HFFc6 (cell line): ENCODE results near the gene TGFB2. TPM values are rescaled to one million over a fixed set of nuclear protein-coding genes. Genes with fewer than 3 reads are reported as not detected.

ENCODE experiments used
- DNase-seq: peaks from one replicate; pipeline ENCODE4 v3.0.0-alpha.2; 2018
- H3K27ac Mint-ChIP-seq: 2 replicates; pipeline ENCODE4 v1.8.0; 2020; ENCODE audit warnings: mild to moderate bottlenecking, mixed read lengths
- H3K27me3 Mint-ChIP-seq: 2 replicates; pipeline ENCODE4 v1.8.0; 2021; ENCODE audit warnings: mild to moderate bottlenecking, moderate library complexity, mixed read lengths; ENCODE audit not compliant: insufficient read depth
- H3K36me3 Mint-ChIP-seq: 2 replicates; pipeline ENCODE4 v1.8.0; 2021; ENCODE audit warnings: low read depth, mixed read lengths
- H3K4me1 Mint-ChIP-seq: 2 replicates; pipeline ENCODE4 v1.8.0; 2020; ENCODE audit warnings: low read depth, mixed read lengths
- H3K4me3 Mint-ChIP-seq: 2 replicates; pipeline ENCODE4 v1.8.0; 2020; ENCODE audit warnings: mild to moderate bottlenecking, moderate library complexity, mixed read lengths
- H3K9me3 Mint-ChIP-seq: 2 replicates; pipeline ENCODE4 v1.8.0; 2020; ENCODE audit warnings: mild to moderate bottlenecking, mixed read lengths
- CTCF ChIP-seq: fragments of 200-600 bp; sonication (generic); IDR thresholded peaks from 2 replicates; pipeline ENCODE4 v1.5.0; 2021; ENCODE audit warnings: antibody characterized with exemption, mild to moderate bottlenecking
- total RNA-seq, 6 experiments: library from RNA; stranded (reverse); fragmentation: NEBNext Ultra II Directional; extraction: Animal tissue kit (Norgen Biotek cat#: 25700); gene quantifications; 2 replicates in 1 of 6; 3 replicates in 5 of 6; pipeline ENCODE4 v1.2.3, GENCODE V29; 2021

TGFB2 gene
- total RNA-seq, 6 experiments from 2014 or later = 2.0 to 11.8 (median 2.5) TPM

- Mint-ChIP-seq H3K36me3 (no peaks in the 10 kb centered on the region), H3K9me3 (no peaks in the 10 kb centered on the region), H3K27ac (no peak overlapping the region), H3K27me3 (no peaks in the 10 kb centered on the region; the same call in 1 of the 2 replicates), H3K4me3 (no peak overlapping the region), H3K4me1 (peaks cover 34% of the 10 kb centered on the region)
- no peak for TF ChIP-seq CTCF
- no peak for DNase-seq
Measured at GRCh38 chr1:218456444-218456843, 111.3 kb downstream of the TGFB2 start.

GRCh38 chr1:218459450-218459849 is 114.3 kb downstream of the TGFB2 start:
- Mint-ChIP-seq H3K4me3 (peak overlapping the region; percentile 67), H3K4me1 (peaks cover 59% of the 10 kb centered on the region), H3K27ac (peak overlapping the region; percentile 87), H3K9me3 (no peaks in the 10 kb centered on the region), H3K27me3 (no peaks in the 10 kb centered on the region), H3K36me3 (no peaks in the 10 kb centered on the region)
- no peak for DNase-seq
- TF ChIP-seq CTCF = no peak

DNA sequence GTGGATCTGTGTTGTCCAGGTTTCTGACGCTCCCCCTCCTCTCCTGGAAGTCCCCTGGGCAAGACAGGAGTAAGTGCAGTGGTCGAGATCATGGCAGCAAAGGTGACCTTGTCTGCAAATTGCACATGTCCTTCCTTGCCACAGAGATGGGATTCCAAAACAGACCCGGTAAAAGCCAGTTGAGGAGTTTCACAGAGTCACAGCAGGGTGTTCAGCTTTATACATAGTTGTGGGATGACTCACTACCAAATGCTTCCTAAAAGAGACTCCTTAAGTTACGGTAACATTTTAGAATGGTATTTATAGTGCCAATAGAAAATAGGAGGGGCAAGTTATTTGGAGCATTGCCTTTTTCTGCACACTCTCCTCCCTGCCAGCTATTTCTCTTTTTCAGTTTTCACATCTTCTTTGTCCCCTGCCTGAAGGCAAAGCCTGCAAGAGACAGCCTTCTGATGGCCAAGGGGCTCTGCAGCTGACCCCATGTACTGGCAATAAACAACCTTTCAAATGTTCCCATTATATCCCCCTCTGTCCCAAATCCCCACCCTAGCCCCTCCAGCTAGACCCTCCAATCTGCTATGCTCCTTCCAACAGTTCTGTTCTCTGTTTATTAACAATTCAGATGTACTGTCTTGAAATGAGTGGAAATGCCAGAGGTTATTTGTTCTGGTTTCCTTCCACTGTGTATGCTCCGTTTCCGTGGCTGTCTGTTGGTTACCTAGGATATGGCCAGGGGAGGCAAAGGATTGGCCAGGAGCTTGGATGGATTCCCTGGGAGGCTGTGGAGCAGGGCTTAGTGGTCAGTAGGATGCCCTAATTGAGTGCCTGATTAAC is 115.0 kb downstream of the TGFB2 start:
- no peaks in the 10 kb centered on the region for H3K36me3 Mint-ChIP-seq
- H3K27me3 Mint-ChIP-seq = no peaks in the 10 kb centered on the region
- no peaks in the 10 kb centered on the region for H3K9me3 Mint-ChIP-seq
- peak; percentile 85 for DNase-seq
- peak overlapping the region; percentile 87 for H3K27ac Mint-ChIP-seq
- H3K4me3 Mint-ChIP-seq = peak overlapping the region; percentile 67
- H3K4me1 Mint-ChIP-seq = peaks cover 60% of the 10 kb centered on the region
- no peak for TF ChIP-seq CTCF

DNA sequence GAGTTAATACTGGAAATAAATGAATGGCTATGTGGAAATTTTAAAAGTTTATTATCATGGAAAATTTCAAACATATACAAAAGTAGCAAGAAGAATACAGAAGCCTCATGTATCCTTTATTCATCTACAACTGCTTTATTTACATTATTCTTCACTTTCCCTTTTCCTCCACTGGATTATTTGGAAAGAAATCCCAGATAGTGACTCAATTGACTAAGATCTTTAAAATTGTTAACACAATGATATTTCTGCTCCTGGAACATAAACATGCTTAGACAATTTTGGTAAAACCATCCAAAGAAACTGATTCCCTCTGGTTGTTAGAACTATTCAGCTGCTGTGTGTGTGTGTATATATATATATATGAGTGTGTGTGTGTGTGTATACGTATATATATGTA is 116.2 kb downstream of the TGFB2 start:
- no peak for TF ChIP-seq CTCF

DNA sequence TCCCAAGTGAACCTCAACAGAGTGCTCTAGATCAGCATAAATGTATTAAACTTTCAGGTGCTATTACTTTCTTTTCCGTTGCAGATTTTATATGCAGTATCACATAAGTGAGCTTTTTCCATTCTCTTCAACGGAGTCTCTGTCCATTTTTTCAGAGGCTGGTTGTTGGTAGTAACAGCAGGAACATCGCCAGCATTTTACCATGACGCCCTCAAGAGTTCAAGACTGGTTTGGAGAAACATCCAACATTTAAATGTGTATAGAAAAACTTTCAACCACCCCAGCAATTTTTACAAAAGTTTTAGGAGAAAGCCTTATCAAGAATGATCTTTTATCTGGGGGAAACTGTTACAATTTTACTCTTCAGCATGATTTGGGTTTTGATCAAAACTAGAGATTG is 117.0 kb downstream of the TGFB2 start:
- Mint-ChIP-seq H3K27me3 (no peaks in the 10 kb centered on the region), H3K9me3 (no peaks in the 10 kb centered on the region), H3K4me3 (no peak overlapping the region), H3K27ac (no peak overlapping the region; the same call in 1 of the 2 replicates), H3K36me3 (no peaks in the 10 kb centered on the region), H3K4me1 (peaks cover 79% of the 10 kb centered on the region)
- no peak for DNase-seq
- no peak for TF ChIP-seq CTCF

More for the DNA sequence above, 116.2 kb downstream of the TGFB2 start:
- Mint-ChIP-seq H3K27ac (no peak overlapping the region), H3K4me3 (no peak overlapping the region), H3K9me3 (no peaks in the 10 kb centered on the region), H3K27me3 (no peaks in the 10 kb centered on the region), H3K36me3 (no peaks in the 10 kb centered on the region), H3K4me1 (peaks cover 71% of the 10 kb centered on the region)
- no peak for DNase-seq
